CD4-positive, alpha-beta T cell treated with Interleukin-17A for 1 hour (primary cell): ENCODE measurements around the gene ANKRD11.
"Not testable (repeated sequence)": the region's sequence is repeated elsewhere in the genome, so short reads cannot be mapped to it uniquely, and the experiment has no call there.

Source experiments
- DNase-seq: peaks from one replicate; pipeline ENCODE4 v3.0.0-alpha.2; 2020

ANKRD11 gene

GRCh38 chr16:89275284-89275584 lies 215.1 kb downstream of the ANKRD11 start:
- DNase-seq, result no peak

GRCh38 chr16:89274561-89275283 lies 215.6 kb downstream of the ANKRD11 start:
- no peak for DNase-seq

DNA sequence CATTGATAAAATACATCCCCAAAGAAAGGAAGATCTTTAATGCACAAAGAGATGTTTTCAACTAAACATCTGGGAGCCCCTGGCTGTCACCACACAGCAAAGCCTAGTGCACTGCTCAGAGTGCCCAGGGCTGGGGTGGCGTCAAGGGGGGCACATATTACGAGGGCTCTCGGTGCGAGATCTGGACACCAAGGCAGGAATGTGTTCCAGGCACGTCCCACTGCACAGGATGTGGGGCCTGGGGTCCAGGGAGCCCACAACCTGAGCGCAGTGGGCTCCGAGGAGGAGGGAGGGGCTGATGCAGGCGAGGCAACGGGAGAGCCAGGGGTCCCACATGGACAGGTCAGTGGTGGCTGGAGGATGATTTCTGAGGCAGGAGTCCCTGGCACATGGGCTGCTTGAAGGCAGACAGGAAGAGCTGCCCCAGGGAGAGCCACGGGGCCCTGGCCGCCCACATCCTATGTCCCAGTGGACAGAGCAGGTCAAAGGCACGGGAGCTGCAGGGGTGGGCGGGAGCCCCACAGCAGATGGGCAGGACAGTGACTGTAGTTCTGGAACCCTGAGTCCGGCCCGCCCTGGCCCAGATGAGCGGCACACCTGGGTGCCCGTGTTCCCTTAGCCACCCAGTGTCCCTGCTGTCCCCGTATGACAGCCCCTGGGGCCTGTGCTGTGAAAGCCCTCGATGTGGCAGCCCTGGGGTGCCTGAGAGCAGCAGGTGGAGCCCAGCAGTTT lies 216.5 kb downstream of the ANKRD11 start:
- no peak for DNase-seq

- no peak for DNase-seq
These were observed 217.7 kb downstream of the ANKRD11 start for GRCh38 chr16:89272631-89273030.

DNA sequence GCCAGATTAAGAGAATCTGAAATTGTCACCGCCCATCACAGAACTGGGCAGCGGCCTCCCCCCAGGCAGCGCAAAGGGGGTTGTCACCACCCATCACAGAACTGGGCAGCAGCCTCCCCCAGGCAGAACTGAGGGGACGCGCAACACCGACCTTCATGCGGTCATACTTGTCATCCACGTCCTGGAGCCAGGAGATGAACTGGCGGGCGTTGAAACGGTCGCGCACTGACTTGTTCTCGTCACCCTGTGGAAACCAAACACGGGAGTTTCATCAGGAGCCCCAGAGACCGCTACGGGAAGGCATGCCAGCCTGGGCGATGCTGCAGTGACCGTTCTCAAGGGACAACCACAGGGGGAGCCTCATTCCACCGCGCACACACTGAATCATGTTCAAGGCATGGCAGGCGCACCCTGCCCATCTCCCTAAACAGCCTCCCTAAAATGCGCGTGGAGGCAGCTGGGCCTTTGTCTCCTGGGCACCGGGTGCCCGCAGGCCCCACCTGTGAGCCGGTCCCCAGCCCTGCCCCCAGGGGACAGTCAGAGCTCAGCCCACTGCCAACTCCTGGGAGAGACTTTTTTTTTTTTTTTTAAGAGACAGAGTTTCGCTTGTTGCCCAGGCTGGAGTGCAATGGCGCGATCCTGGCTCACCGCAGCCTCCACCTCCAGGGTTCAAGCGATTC lies 219.6 kb downstream of the ANKRD11 start:
- no peak for DNase-seq

- DNase-seq, result no peak
These were observed 220.3 kb downstream of the ANKRD11 start for GRCh38 chr16:89269805-89270665.

- no peak for DNase-seq
These were observed 221.2 kb downstream of the ANKRD11 start for GRCh38 chr16:89268987-89269735.

- DNase-seq, result no peak
These were observed 221.8 kb downstream of the ANKRD11 start for GRCh38 chr16:89268585-89268984.

DNA sequence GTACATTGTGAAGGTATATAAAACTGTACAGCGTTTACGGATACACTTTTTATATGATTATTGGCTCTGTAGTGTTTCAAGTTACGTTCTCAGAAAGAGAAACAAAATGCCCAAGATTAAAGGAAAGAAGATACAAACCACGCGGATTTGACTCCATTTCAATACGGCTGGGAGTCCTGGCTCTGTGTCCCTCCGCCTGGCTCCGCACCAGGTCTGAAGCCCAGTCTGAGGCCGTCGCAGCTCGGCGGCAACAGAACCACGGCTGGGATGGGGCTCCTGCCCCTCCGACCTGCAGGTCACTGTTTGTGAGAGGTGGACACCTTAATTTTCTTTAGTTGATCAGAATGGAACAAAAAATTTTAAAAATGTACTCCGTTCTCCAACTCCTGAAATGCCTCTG lies 222.6 kb downstream of the ANKRD11 start:
- DNase-seq, result not testable (repeated sequence)

GRCh38 chr16:89266521-89267134 lies 223.7 kb downstream of the ANKRD11 start:
- DNase-seq, result no peak

DNA sequence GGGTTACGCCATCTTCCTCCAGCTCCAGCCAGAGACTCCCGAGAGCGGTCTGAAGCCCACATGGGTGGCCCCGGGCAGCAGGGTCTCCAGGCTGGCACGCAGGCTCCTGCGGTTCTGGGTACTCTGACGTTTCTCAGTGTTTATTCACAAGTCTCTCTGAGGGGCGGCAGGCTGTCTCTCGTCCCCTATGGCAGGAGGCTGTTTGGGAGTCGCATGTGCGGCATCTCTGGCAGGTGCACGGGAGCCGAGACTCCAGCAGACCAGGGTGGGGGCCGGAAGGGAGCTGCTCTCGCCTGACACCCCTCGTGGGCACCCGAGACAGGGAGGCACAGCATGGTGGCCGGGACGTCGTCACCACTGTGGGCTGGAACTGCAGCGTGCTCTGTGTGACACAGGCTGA lies 224.7 kb downstream of the ANKRD11 start:
- DNase-seq, result no peak

DNA sequence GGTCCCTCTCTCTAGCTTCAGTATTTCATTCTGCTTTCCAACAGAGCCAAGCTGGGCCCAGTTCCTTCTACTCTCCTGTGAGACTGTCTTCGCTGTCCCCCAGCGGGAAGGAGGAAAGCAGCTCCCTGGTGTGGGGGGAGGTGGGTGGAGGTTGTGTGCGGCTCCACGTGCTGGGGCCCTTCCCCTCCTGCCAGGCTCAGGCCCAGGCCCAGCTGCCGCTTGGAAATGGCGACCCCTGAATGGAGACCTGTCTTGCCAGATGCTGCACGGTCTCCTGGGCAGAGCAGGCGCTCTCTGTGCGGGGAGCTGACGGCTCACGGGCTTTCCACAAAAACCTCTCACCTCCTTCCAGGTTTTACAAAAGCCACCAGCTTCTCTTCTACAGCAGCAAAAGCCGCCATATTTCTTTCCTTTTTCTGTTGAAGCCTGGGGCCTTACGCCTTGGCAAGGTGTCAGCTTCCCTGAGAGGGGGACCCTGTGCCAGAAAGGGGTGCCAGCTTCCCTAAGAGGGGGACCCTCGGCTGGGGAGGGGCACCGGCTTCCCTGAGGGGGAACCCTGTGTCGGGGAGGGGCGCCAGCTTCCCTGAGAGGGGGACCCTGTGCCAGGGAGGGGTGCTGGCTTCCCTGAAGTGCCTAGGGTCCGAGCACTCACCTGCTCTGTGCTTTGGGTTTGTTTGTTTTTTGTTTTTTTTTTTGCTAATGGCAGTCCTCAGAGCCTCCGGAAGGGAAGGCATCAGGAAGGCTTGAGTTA lies 225.4 kb downstream of the ANKRD11 start:
- DNase-seq, result no peak

DNA sequence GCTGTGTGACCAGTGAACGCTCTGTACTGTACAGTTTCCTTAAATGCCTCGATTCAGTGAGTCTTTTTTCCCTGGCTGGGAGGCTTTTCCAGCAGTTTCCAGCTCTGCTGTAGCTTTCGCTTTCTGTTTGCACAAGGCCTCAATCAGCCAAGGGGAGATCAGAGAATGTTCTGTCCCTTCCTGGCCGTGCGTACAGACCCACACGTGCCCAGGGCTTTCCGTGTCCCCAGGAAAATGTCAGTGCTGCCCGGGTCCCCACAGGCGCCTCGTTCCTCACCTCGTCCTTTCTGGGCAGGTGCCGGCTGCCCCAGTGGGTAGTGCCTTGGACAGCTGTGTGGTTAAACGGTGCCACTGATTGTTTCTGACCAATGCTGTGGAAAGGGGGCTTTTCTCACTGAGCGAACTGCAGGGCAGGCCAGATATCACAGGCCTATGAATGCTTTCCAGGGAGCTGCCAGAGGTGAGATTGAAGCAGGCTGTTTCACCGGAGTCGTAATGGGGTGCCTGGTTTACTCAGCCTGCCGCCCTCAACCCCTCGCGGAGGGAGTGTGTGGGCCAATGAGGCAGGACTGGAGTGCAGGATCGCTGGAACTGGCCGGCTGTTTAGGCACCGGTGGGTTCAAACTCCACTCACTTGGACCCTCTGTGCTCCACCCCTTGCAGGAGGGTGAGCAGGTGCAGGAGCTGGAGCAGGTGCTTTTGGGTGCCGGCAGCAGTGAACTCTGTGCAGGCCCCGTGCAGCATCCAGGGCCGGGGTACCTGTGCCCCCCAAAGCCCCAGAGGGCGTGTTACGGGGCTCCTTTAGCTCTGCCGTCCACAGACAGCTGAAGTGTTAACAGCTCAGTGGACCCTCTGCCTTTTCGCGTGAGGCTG lies 228.4 kb downstream of the ANKRD11 start:
- DNase-seq, result no peak

DNA sequence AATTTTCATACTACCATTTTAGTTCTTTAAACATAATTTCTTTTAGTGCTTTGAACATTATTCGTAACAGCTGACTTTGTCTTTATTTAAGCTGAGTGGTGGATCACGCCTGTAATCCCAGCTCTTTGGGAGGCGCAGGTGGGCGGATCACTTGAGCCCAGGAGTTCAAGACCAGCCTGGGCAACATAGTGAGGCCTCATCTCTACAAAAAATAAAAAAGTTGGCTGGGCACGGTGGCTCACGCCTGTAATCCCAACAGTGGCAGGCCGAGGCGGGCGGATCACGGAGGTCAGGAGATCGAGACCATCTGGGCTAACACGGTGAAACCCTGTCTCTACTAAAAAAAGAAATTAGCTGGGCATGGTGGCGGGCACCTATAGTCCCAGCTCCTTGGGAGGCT lies 230.5 kb downstream of the ANKRD11 start:
- DNase-seq, result not testable (repeated sequence)

DNA sequence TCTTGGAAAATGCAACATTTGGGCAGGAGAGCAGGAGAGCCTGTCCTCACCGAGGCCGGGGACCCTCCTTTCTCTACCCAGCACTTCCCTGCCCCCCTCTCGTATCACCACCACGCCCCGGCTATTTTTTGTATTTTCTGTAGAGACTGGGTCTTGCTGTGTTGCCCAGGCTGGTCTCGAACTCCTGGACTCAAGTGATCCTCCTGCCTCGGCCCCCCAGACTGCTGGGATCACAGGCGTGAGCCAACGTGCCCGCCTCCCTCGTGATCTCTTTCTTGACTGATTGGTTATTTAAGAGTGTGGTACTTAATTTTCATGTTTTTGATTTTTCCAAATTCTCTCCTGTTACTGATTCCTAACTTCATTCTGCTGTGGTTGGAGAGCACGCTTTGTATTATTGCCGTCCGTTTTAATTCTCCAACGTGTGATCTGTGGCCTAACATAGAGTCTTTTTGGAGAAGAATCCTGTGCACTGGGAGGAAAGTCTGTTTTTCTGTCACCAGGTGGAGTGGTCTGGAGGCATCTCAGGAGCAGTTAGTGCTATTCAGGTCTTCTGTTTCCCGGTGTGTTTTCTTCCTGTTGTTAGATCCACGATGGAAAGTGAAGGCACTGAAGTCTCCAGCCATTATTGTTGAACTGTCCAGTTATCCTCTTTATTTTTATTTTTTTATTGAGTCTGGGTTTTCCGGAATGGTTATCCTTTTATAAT lies 232.4 kb downstream of the ANKRD11 start:
- no peak for DNase-seq

DNA sequence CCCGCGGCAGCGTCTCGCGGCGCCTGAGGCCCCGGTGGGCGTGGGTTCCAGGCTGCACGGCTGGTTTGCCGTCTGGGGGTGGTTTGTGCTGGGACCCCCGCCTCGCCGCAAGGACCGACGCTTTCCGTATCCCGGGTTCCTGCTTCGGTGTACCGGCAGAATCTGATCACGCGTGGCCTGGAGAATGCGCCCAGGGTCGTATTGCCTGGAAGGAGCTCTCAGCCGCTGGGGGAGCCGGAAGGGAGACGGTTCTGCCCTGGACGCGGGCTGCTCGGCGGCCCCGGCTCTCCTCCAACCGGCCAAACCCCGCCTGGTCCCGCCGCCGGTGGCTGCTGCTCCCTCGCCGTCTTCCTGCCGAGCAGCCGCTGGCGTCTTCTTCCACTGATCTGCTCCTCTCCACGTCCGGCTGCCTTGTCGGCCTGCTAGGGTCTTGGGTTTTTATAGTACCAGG lies 233.1 kb downstream of the ANKRD11 start:
- DNase-seq, result no peak

DNA sequence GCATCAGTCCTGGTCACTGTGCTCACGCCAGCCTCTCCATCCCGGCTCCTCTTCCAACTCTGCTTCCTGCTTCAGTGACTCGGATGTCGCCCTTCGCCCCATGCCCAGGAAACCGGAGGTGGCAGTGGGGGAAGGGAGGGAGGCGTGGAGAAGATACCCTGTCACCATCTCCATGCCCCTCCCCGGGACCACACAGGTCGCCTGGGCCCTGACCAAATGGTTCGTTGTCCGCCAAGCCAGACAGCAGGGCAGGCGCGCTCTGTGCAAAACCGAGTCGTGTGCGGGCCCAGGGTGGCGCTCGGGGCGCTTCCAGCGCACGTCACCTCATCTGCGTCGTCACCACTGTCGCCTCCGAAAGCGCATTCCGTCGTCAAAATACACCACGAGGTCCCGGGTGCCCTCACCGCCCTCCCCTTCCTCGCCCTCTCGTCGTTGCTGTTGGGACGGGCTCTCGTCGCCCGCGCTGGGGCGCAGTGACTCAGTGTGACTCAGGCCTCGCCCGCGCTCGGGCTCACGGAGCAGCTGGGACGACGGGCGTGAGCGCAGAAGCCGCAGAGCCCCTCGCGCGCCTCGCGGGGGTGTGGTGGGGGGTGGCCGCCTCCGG lies 233.6 kb downstream of the ANKRD11 start:
- DNase-seq, result peak; percentile 74

- DNase-seq, result no peak
These were observed 236.6 kb downstream of the ANKRD11 start for GRCh38 chr16:89253548-89254287.
